Cardiac fibroblast (primary cell): ENCODE data around the gene SSPN.

Experiments used
- DNase-seq, 2 donors: peaks; one replicate each; pipeline versions ENCODE4 v3.0.0 to v3.0.0-alpha.2; 2010; ENCODE audit warnings: low read depth in 2 of 2
- H3K4me3 ChIP-seq, 2 donors: replicated peaks in 1 of 2; 1 replicate in 1 of 2; 2 replicates in 1 of 2; pipeline ENCODE4 v1.5.1; 2011; ENCODE audit warnings: low read depth in 2 of 2, low read length in 2 of 2, mild to moderate bottlenecking in 2 of 2, moderate library complexity in 1 of 2
- TF ChIP-seq, protein P1 (sequence below): IDR thresholded peaks from one replicate; pipeline ENCODE4 v1.5.1; 2011; ENCODE audit warnings: low read depth, mild to moderate bottlenecking, low read length, inconsistent platforms

The SSPN gene, protein sequence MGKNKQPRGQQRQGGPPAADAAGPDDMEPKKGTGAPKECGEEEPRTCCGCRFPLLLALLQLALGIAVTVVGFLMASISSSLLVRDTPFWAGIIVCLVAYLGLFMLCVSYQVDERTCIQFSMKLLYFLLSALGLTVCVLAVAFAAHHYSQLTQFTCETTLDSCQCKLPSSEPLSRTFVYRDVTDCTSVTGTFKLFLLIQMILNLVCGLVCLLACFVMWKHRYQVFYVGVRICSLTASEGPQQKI

GRCh38 chr12:26195250-26195640, at the start of gene SSPN:
Gene SSPN (plus strand): TSS chr12:26195573. CDS start chr12:26195673, 100 bp downstream.
- H3K4me3 ChIP-seq: peak within 1 kb of the TSS; percentile 45 to 49
- TF ChIP-seq, protein P1, sequence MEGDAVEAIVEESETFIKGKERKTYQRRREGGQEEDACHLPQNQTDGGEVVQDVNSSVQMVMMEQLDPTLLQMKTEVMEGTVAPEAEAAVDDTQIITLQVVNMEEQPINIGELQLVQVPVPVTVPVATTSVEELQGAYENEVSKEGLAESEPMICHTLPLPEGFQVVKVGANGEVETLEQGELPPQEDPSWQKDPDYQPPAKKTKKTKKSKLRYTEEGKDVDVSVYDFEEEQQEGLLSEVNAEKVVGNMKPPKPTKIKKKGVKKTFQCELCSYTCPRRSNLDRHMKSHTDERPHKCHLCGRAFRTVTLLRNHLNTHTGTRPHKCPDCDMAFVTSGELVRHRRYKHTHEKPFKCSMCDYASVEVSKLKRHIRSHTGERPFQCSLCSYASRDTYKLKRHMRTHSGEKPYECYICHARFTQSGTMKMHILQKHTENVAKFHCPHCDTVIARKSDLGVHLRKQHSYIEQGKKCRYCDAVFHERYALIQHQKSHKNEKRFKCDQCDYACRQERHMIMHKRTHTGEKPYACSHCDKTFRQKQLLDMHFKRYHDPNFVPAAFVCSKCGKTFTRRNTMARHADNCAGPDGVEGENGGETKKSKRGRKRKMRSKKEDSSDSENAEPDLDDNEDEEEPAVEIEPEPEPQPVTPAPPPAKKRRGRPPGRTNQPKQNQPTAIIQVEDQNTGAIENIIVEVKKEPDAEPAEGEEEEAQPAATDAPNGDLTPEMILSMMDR: no peak
- peak; percentile 47 to 72 for DNase-seq

DNA sequence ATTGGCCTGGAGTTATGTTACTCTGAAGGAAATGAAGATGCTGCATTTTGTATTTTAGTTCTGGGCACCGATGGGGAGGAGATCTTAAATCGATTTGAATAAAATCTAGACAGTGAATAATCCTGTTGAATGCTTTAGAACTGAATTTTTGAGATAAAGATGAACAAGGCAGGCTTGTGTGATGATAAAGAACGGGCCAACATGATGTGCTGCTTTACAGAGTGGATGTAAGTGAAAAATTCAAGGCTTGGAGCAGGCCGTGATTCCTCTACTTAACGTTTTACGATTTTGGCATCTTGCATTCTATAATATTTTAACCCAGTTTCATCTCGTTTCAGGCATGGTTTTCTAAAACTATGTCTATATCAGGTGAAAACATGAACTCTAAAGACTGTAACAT, 47.1 kb upstream of the SSPN start:
- no peak for DNase-seq
- H3K4me3 ChIP-seq: no peak overlapping the region
- TF ChIP-seq, protein P1: no peak

DNA sequence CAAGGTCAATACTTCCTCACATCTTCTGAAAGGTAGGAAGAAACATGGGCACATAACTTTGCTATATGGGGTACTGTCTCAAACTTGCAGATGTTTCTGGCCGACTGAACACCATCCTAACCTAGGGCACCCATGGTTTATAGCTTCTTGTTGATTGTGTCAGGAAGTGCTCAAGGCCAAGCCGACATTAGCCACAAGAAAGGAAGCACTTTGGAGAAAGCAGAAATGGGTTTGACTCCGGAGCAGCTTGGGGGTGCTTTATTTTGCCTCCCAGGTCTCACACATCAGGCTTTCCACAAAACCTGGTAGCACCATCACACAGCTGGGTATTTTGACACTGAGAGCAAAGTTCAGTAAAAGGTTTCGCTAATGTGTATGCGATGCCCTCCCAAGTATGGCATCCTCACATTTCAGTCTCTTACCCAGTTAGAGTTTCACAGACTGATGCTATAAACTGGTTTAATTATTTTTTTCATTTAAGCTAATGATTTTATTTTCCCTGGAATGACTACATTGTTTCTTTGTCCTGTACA, 45.3 kb upstream of the SSPN start:
- no peak for DNase-seq

DNA sequence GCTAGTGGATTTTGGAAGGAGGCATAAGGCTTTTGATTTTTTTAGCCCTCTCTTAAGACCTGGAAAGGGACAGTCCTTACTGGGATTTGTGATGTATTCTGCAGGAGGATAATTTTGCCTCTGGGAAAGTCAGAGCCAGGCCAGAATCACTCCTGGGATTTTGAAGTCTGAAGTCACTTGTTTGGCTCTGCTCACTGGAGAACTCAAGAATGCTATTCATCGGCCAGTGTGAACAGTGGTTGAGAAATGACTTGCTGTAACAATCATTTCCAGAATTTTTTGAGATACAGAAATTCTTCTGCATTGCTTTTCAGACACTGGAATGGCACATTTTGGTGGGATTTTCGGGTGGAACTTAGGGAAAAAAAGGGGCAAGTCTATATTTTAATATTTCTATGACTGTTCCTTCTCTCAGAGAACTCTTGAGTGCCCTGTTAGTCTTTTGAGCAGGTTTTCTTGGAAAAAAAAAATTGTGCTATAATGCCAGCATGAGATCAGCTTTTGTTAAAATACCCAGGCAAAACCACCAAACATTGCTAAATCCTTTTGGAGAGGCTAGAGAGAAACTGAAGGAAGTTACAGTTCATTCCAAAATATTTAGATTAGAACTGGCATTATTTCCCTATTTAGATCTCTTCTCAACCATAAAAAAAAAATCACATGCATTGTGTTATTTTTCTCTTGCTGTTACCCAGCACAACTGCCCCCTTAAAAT, 44.5 kb upstream of the SSPN start:
- no peak overlapping the region for H3K4me3 ChIP-seq

More for the DNA sequence above, 45.3 kb upstream of the SSPN start:
- no peak overlapping the region for H3K4me3 ChIP-seq
- TF ChIP-seq, protein P1: no peak

DNA sequence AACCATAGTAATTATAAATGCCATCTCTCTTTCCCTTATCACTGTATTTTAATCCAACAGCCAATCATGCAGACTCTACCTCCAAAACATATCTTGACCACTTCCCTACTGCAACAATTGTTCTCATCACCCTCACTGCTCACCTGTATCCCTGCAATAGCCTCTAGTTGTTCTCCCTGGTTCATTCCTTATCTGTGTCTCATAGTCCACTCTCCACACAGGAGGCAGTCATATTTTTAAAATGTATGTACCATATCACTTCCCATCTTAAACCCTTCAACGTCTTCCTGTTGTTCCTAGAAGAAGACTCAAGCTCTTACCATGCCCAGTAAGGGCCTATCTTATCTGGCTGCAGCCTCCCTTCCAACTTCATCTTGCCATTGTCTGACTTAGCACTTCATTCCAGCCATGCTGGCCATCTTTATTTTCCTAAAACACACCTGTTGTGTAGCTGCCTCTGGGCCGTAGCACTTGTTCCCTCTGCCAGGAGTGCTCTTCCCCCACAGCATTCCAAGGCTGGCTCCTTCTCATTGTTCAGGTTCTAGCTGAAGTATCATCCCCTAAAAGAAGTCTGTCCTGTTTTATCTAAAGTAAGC, 42.8 kb upstream of the SSPN start:
- H3K4me3 ChIP-seq: no peak overlapping the region
- peak in 1 of 2 donors; percentile 6 for DNase-seq
- TF ChIP-seq, protein P1: no peak

More for the DNA sequence above, 44.5 kb upstream of the SSPN start:
- peak; percentile 82 to 85 for DNase-seq
- TF ChIP-seq, protein P1: no peak

DNA sequence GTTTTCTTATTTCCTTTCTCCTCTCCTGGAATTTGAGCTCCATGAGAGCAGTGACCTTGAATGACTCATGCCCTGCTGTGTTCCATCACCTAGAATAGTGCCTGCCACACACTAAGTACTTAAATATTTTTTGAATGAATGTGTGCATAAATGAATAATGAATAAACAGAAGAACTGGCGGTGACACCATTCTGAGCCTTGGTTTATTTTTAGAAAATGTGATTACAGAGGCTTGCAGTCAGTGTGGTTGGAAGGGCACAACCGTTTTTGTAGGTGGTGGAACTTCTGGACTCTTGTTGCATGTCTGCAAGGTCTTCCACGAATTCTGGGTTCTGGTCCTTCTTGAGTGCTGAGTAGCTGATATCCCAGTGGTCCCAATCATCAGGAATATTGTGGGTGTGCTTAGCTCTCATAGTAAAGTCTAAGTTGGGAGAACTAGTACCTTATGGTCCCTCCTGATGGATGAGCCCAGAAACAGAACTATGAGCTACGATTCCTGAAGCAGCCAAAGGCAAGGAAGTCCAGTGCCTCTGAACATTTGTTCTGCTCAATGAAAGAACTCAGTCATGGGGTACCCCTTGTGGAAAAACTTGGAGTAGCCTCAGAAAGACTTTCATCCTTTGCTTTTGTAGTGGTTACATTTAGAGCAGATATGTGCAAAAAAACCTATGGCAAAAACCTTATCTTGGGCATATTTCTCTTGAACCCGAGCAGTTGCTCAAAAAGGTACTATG, 41.8 kb upstream of the SSPN start:
- no peak overlapping the region for H3K4me3 ChIP-seq
- peak; percentile 91 to 98 for DNase-seq
- TF ChIP-seq, protein P1: peak; percentile 24
